ENCODE results near the gene ZPR1.
A peak's percentile ranks its signal among the peaks of the same experiment; 100 is the strongest.
"Not testable (repeated sequence)": the region's sequence is repeated elsewhere in the genome, so short reads cannot be mapped to it uniquely, and the experiment has no call there.

Gene ZPR1

DNA sequence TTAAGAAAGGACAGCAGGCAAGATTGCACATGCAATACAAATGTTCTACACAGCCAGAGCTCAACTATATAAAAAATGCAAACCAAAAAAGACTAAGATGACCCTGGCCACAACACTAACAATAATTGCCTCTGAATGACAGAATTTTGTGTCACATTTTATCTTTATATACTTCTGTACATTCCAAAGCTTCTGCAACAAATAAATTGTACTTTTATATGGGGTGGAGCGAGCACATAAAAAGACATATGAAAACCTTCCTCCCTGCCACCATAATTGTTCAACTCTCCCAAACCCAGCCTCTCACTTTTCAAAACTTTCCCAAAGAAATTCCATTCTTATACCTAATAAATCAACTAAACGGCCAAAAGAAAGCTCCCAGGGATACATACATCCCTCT, 25.7 kb downstream of the ZPR1 start:
- no peak for DNase-seq

DNA sequence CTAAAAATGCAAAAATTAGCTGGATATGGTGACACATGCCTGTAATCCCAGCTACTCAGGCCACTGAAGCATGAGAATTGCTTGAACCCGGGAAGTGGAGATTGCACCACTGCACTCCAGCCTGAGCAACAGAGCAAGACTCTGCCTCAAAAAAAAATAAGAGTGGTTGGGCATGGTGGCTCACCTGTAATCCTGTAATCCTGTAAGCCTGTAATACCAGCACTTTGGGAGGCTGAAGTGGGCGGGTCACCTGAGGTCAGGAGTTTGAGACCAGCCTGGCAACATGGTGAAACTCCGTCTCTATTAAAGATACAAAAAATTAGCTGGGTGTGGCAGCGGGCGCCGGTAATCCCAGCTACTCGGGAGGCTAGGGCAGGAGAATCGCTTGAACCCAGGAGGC, 31.8 kb downstream of the ZPR1 start:
- DNase-seq: not testable (repeated sequence)

GRCh38 chr11:116750070-116750718, 37.6 kb downstream of the ZPR1 start:
- DNase-seq: no peak

DNA sequence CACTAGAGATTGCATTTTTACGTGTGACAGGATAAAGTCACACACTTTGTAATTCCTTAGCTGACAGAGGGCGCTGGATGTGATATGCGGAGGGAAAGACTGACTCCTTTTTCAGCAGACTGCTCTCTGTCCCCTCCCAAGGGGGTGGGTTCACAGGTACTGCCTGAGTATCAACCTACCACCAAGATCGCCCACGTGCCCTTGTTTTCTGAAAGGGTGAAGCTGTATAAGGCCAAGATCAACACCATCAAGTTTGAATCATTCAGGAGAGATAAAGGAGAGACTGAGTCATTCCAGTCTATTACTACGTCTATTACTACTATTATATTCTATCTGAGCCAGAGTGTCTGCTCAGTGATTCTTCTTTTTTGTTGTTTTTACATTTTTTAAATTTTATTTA, 45.7 kb downstream of the ZPR1 start:
- no peak for DNase-seq

DNA sequence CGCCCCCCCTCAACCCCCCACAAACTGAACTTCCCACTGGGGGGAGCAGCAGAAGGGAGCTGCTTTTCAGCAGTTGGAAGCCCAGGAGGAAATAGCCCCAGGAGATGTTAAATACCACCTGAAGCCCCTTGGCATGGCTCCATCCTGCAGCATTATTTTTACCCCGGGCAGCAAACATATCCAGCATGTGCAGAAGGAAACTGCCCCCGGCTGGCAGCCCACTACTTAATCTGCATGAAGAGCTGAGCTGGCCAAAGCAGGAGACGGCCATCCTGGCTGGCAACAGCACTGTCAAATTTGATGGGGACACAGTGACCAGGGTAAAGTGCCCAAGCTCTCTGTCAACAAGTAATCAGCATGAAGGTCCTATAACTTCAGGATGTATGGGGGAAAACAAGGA, 47.1 kb downstream of the ZPR1 start:
- no peak for DNase-seq

DNA sequence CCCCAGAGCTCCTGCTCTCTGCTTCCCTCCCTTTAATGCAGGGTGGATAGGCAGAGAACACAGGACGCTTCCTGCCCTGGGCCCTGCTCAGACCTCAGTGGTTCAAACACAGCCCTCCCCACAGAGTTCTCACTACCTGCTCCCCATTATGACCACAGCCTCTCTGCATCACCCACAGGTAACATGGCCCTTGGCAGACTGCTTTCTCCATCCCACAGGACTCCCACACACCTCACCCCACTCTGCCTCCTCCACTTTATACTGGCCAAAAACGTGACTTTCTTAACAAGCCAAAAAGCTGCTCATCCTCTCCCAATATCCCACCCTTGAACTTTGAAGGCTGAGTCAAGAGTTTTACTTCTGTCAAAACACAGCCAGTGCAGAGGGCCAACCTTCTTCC, 48.8 kb downstream of the ZPR1 start:
- no peak for DNase-seq

GRCh38 chr11:116736763-116737162, 51.1 kb downstream of the ZPR1 start:
- DNase-seq: no peak

- no peak for DNase-seq
Measured at GRCh38 chr11:116733969-116734508, 53.8 kb downstream of the ZPR1 start.

GRCh38 chr11:116733043-116733755, 54.6 kb downstream of the ZPR1 start:
- no peak for DNase-seq

DNA sequence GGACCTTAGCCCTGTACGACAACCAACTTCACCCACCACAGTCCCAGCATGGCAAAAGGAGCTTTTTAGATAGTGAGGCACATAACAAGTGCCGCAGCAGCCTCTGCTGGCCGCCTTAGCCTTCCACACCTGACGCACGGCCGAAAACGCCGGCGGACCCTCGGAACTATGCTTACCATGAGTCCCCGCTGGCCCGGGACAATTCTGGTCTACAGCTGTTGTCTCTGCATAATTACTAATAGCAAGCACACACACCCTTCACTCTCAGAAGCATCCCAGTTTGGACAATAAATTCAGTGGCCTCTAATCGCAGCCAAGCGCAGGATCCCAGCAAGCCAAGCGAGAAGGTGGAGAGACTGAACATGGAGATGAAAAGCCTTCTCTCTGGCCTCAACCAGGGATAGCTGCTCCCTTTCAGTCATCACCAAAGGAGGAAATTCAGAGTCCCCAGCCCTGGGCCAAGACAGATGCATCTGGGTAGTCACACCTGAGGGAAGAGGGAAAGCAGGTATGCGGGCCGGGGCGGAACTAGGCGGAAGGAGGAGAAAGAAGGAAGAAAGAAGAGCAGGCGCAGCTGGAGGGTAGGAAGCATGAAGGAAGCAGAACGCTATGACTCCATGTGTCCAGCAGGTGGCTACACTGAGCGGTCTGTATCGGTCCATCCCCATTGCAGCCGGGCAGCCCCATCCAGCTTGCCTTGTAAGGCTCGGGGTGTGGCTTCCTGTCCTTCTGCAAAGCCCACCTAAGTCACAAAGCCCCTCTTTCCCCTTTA, 55.4 kb downstream of the ZPR1 start:
- DNase-seq: peak in 34 of 56 donors; percentile 15 to 65 (median 39)

DNA sequence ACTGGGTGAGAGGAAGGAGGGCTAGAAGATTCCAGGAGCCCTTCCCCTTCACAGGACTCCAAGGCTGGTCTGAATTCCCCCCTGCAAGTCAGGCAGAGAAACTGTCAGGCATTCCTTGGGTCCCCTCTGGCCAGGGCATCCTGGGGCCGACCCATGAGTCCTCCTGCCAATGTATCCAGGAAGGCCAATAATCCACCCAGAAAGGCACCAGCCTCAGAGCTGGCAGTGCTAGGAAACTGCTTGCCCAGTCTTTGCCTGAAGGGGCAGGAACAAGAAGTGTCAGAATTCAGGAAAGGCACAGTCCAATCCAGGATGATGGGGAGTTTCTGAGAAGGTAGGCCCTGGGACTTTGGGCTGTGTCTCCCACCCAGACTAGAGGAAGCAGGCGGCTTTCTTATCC, 56.0 kb downstream of the ZPR1 start:
- DNase-seq: peak in 25 of 56 donors; percentile 19 to 69 (median 38)

GRCh38 chr11:116731097-116731761, 56.6 kb downstream of the ZPR1 start:
- peak in 49 of 56 donors; percentile 16 to 79 (median 57) for DNase-seq

DNA sequence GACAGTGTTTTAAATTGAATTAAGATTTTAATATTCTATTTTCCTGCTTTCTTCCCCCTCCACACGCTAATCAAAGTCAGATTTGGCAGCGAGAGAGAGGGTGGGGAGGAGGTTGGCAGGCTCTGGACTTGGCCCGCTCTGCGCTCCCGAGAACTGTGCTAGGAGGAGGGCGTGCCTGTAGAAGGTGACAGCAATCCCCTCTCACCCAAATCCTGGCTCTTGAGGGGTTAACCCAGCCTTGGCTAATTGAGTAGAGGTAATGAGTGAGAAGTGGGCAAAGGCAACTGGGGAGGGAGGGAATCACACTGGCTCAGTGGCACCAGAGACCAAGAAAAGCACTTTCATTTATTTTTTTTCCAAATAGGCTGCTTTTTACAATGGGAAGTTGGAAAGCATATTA, 57.2 kb downstream of the ZPR1 start:
- DNase-seq: peak in 14 of 56 donors; percentile 14 to 47 (median 22)

GRCh38 chr11:116730241-116730561, 57.6 kb downstream of the ZPR1 start:
- DNase-seq: peak in 1 of 56 donors; percentile 12

- DNase-seq: no peak
Measured at GRCh38 chr11:116729501-116730240, 58.2 kb downstream of the ZPR1 start.

- DNase-seq: no peak
Measured at GRCh38 chr11:116727990-116728389, 59.8 kb downstream of the ZPR1 start.

- DNase-seq: peak in 27 of 56 donors; percentile 10 to 59 (median 42)
Measured at GRCh38 chr11:116725434-116726221, 62.2 kb downstream of the ZPR1 start.

DNA sequence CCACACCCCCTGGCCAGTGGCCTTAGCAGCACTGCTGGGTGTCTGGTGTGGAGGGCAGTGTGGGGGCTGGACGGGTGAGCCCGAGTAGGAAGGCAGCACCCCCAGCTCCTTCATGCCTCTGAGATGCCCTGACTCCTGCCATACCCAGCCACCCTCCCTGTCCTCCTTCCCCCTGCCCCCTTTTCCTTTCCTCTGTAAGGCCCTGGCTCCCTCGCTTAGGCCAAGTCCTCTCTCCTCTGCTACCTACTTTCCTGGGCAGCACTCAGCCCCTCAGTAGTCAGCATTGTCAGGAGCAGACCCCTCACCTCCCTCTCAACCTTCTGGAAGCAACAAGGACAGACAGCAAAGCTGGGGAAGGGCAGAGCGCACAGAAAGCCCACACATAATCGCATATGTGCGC, 63.0 kb downstream of the ZPR1 start:
- DNase-seq: no peak

All from amygdala (tissue), 56 donors.